HT1080 (cell line): ENCODE results near the gene NPIPB4. TPM values are rescaled to one million over a fixed set of nuclear protein-coding genes. Genes with fewer than 3 reads are reported as not detected.

ENCODE experiments used
- small RNA-seq: library from RNA; depleted of rRNA; stranded (forward); fragments of <200 nt; gene quantifications from one replicate; pipeline ENCODE3, GENCODE V24; 2014
- total RNA-seq: library from RNA; depleted of rRNA; stranded (reverse); fragments of >200 nt; shearing (Covaris generic); gene quantifications from 2 replicates; pipeline ENCODE4 v1.2.3, GENCODE V29; 2014; rRNA removed

NPIPB4 gene
- total RNA-seq, 1 experiment from 2014 or later = 6.6 TPM

Small RNA genes lying within 50 kb of the gene (small RNA-seq; reads per million reads assigned to genes)
- not detected for gene AC092375.3

Other genes starting within 250 kb of the NPIPB4 start
- not detected in 2 replicates for gene IGSF6, start 205.1 kb downstream of the NPIPB4 start, total RNA-seq
- gene OTOA, start 193.8 kb downstream of the NPIPB4 start, total RNA-seq = 0.07 and 0.11 TPM in 2 replicates
- 125 and 137 TPM in 2 replicates for gene UQCRC2, start 95.6 kb upstream of the NPIPB4 start, total RNA-seq
- not detected in 2 replicates for gene PDZD9, start 143.4 kb upstream of the NPIPB4 start, total RNA-seq
- 23.4 and 30.8 TPM in 2 replicates for gene MOSMO, start 150.4 kb upstream of the NPIPB4 start, total RNA-seq
- gene VWA3A, start 234.8 kb upstream of the NPIPB4 start, total RNA-seq = not detected in 2 replicates